ENCODE data around the gene DNAJA3. TPM values are rescaled to one million over a fixed set of nuclear protein-coding genes. Genes with fewer than 3 reads are reported as not detected.

DNAJA3 gene
- total and polyA plus RNA-seq, 3 donors from 2014 or later = 56.0 to 88.3 (median 80.2) TPM

DNA sequence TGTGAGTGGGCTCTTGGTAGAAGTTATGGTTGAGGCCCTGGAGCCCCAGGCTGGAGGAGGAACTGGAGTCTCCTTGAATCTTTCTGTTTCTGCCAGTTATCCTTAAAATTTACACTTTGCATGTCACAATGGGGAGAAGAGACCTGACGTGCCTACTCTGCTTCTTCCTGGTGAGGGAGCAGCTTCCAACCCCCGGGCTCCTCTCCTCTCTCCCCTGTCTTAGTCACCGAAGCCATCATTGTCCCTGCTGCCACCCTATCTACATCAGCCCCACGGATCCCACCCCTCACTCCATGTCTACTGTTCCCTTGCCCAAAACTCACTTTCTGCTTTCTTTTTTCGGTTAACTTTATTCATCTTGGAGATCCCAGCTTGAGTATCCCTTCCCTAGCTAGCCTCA, 17.6 kb downstream of the DNAJA3 start:
- DNase-seq = no peak
- 68 to 72% methylated on average over 5 of the region's 5 CpGs for WGBS, 2 donors
- TF ChIP-seq, protein P1, sequence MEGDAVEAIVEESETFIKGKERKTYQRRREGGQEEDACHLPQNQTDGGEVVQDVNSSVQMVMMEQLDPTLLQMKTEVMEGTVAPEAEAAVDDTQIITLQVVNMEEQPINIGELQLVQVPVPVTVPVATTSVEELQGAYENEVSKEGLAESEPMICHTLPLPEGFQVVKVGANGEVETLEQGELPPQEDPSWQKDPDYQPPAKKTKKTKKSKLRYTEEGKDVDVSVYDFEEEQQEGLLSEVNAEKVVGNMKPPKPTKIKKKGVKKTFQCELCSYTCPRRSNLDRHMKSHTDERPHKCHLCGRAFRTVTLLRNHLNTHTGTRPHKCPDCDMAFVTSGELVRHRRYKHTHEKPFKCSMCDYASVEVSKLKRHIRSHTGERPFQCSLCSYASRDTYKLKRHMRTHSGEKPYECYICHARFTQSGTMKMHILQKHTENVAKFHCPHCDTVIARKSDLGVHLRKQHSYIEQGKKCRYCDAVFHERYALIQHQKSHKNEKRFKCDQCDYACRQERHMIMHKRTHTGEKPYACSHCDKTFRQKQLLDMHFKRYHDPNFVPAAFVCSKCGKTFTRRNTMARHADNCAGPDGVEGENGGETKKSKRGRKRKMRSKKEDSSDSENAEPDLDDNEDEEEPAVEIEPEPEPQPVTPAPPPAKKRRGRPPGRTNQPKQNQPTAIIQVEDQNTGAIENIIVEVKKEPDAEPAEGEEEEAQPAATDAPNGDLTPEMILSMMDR (IDR thresholded peaks at IDR 0.05) = no peak
- no peak for TF ChIP-seq POLR2A (IDR thresholded peaks at IDR 0.05)
- H3K9me3 ChIP-seq = no peaks in the 10 kb centered on the region
- intact Hi-C loops (cut with DNase I; ENCODE audit: low total_unique reads) = no loop called here
- no peaks in the 10 kb centered on the region for H3K27me3 ChIP-seq
- H3K4me3 ChIP-seq = no peak overlapping the region
- no peaks in the 10 kb centered on the region for H3K36me3 ChIP-seq (ENCODE audit: low read depth, missing control alignments)
- no peaks in the 10 kb centered on the region for H3K4me1 ChIP-seq
- H3K27ac ChIP-seq = no peak overlapping the region

DNA sequence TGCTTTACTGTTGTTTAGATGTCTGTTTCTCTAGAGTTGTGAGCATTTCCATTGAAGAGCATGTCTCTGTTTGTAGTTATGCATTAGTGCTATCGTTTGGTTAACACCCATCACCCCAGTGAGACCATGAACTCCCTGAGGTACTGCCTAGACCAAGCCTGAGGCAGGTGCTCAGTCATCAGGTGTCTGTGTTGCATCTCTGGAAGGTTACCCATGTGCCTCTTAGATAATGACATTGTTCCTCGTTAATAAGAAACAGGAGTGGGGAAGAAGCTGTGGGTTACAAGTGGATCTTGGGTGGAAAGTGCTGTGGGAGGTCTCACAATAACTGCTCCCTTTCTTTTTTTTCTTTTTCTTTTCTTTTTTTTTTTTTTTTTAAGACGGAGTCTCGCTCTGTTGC, 18.3 kb downstream of the DNAJA3 start:
- no peak overlapping the region for H3K27ac ChIP-seq
- WGBS, 2 donors = 92 to 93% methylated on average over 4 of the region's 4 CpGs
- no peaks in the 10 kb centered on the region for H3K36me3 ChIP-seq (ENCODE audit: low read depth, missing control alignments)
- H3K27me3 ChIP-seq = no peaks in the 10 kb centered on the region
- no peak overlapping the region for H3K4me3 ChIP-seq
- intact Hi-C loops (cut with DNase I; ENCODE audit: low total_unique reads) = no loop called here
- DNase-seq = no peak
- no peaks in the 10 kb centered on the region for H3K4me1 ChIP-seq
- H3K9me3 ChIP-seq = no peaks in the 10 kb centered on the region
- TF ChIP-seq, protein P1 (IDR thresholded peaks at IDR 0.05) = no peak
- no peak for TF ChIP-seq POLR2A (IDR thresholded peaks at IDR 0.05)

DNA sequence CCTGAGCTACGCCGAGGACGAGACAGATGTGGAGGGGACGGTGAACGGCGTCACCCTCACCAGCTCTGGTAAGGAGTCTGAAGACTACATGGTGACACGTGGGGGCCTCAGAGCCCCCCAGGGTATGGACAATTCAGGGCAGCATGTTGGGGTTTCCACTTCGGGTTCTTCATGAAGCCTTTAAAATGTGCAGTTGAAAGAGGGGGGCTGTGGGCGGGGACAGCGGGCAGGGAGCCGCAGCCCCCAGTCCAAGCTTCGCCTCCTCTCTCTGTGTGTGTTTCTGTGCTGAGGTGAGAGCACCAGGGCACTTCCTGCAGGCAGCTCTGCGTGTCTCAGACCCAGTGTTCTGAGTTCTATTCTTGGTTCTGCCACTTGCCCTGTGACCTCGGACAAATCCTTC, 24.8 kb downstream of the DNAJA3 start:
- intact Hi-C loops (cut with DNase I; ENCODE audit: low total_unique reads) = no loop called here
- Histone ChIP-seq H3K9me3 (no peaks in the 10 kb centered on the region), H3K4me3 (no peak overlapping the region), H3K27me3 (no peaks in the 10 kb centered on the region), H3K36me3 (ENCODE audit: low read depth, missing control alignments) (no peaks in the 10 kb centered on the region), H3K4me1 (no peaks in the 10 kb centered on the region), H3K27ac (no peak overlapping the region)
- WGBS, 2 donors = 87 to 95% methylated on average over 8 to 14 of the region's 14 CpGs
- no peak for DNase-seq
- no peak for TF ChIP-seq POLR2A (IDR thresholded peaks at IDR 0.05)
- TF ChIP-seq, protein P1 (IDR thresholded peaks at IDR 0.05) = no peak

DNA sequence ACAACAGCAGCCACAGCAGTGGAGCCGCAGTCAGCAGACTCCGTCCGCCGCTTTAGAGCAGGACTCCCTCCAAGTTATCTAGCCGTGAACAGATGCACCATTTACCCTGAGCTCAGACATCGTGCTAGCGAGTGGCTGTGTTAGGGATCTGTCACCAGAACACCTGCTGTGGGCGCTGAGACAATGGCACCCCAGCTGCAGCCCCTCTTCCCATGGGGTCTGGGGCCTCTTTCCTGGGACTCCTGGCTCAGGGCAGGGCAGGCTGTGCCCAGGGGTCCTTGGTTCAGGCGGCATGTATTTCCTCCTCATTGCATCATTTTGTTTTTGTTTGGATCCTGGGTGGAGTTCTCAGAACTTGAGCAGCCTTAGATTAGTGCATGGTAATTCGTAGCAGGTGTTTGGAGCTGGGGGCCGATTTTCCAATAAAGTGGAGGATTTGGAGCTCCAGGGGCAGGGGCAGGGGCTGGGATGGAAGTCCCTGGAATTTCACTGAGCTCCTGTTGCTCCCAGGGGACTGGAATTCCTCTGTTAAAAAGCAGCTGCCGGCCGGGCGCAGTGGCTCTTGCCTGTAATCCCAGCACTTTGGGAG, 25.4 kb downstream of the DNAJA3 start:
- no peaks in the 10 kb centered on the region for H3K9me3 ChIP-seq
- TF ChIP-seq POLR2A (IDR thresholded peaks at IDR 0.05) = no peak
- TF ChIP-seq, protein P1 (IDR thresholded peaks at IDR 0.05) = no peak
- no peaks in the 10 kb centered on the region for H3K36me3 ChIP-seq (ENCODE audit: low read depth, missing control alignments)
- H3K27me3 ChIP-seq = no peaks in the 10 kb centered on the region
- H3K4me3 ChIP-seq = no peak overlapping the region
- no peak for DNase-seq
- 85 to 89% methylated on average over 10 to 14 of the region's 14 CpGs for WGBS, 2 donors
- intact Hi-C loops (cut with DNase I; ENCODE audit: low total_unique reads) = no loop called here
- no peak overlapping the region for H3K27ac ChIP-seq
- no peaks in the 10 kb centered on the region for H3K4me1 ChIP-seq

DNA sequence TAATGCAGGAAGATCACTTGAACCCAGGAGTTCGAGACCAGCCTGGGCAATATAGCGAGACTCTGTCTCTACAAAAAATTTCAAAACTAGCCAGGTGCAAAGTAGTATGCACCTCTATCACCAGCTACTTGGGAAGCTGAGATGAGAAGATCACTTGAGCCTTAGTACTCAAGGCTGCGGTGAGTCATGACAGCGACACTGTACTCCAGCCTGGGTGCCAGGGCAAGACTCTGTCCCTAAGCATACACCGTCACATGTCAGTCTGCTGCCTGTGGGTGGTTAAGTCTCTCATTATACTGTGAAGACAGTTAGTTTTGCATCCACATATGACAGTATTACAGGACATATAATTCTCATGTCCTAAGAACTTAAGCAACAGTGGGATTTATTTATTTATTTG, 27.0 kb downstream of the DNAJA3 start:
- Histone ChIP-seq H3K36me3 (ENCODE audit: low read depth, missing control alignments) (no peaks in the 10 kb centered on the region), H3K4me3 (no peak overlapping the region), H3K27me3 (no peaks in the 10 kb centered on the region), H3K27ac (no peak overlapping the region), H3K4me1 (no peaks in the 10 kb centered on the region), H3K9me3 (no peaks in the 10 kb centered on the region)
- no peak for TF ChIP-seq POLR2A (IDR thresholded peaks at IDR 0.05)
- TF ChIP-seq, protein P1 (IDR thresholded peaks at IDR 0.05) = no peak
- no peak for DNase-seq
- intact Hi-C loops (cut with DNase I; ENCODE audit: low total_unique reads) = no loop called here
- WGBS, 2 donors = 94 to 100% methylated on average over 5 of the region's 5 CpGs

All from testis (tissue), 3 donors.